ENCODE results near the gene COPG1. TPM values are rescaled to one million over a fixed set of nuclear protein-coding genes. Genes with fewer than 3 reads are reported as not detected.
"Not testable (repeated sequence)": the region's sequence is repeated elsewhere in the genome, so short reads cannot be mapped to it uniquely, and the experiment has no call there.

The COPG1 gene
- total RNA-seq, 1 donor from 2014 or later: 159 TPM

DNA sequence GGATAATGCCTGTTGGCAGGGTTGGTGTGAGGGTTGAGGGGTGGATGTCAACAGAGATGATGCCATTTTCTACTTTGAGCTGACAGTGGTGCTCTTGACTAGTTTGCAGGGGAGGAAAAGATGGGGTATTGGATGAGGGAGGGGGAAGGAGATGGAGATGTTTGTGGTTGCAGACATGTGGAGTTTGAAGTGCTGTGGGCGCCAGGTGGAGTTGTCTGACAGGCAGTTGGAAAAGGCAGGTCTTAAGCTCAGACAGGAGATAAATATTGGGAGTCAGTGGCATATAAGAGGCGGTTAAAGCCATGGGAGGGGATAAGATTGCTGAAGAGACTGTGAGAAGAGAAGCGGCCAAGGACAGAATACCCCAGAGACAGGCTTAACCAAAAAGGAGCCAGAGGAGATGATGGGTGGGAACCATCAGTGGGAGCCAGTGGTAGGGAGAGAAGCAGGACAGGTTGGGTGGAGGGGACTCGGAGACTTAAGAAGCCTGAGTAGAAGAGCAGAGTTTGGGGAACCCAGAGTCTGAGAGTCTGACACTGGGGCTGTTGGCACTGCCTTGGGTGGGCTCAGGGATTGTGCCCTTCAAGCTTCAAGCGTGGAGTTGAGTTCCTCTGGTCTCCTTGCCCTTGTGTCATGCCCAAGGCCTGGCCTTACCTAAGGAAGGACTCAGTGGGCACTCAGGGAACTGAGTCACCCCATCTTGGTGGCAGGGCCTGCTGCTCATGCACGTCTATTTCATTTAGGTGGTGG, 13.9 kb downstream of the COPG1 start:
- no peak for DNase-seq (ENCODE audit: low read depth)
- TF ChIP-seq, protein P1, sequence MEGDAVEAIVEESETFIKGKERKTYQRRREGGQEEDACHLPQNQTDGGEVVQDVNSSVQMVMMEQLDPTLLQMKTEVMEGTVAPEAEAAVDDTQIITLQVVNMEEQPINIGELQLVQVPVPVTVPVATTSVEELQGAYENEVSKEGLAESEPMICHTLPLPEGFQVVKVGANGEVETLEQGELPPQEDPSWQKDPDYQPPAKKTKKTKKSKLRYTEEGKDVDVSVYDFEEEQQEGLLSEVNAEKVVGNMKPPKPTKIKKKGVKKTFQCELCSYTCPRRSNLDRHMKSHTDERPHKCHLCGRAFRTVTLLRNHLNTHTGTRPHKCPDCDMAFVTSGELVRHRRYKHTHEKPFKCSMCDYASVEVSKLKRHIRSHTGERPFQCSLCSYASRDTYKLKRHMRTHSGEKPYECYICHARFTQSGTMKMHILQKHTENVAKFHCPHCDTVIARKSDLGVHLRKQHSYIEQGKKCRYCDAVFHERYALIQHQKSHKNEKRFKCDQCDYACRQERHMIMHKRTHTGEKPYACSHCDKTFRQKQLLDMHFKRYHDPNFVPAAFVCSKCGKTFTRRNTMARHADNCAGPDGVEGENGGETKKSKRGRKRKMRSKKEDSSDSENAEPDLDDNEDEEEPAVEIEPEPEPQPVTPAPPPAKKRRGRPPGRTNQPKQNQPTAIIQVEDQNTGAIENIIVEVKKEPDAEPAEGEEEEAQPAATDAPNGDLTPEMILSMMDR (IDR thresholded peaks at IDR 0.05; ENCODE audit: insufficient read depth, low read length, poor library complexity, severe bottlenecking): no peak
- no peaks in the 10 kb centered on the region for H3K27me3 ChIP-seq (ENCODE audit: control insufficient read depth, insufficient read depth, low read length)
- H3K36me3 ChIP-seq (ENCODE audit: control insufficient read depth, insufficient read depth, low read length): peaks cover 5% of the 10 kb centered on the region
- no peak overlapping the region for H3K4me3 ChIP-seq (ENCODE audit: low read depth, low read length)

GRCh38 chr3:129264994-129265393, 15.6 kb downstream of the COPG1 start:
- not testable (repeated sequence) for H3K4me3 ChIP-seq (ENCODE audit: low read depth, low read length); H3K27me3 ChIP-seq (ENCODE audit: control insufficient read depth, insufficient read depth, low read length); DNase-seq (ENCODE audit: low read depth); H3K36me3 ChIP-seq (ENCODE audit: control insufficient read depth, insufficient read depth, low read length)

DNA sequence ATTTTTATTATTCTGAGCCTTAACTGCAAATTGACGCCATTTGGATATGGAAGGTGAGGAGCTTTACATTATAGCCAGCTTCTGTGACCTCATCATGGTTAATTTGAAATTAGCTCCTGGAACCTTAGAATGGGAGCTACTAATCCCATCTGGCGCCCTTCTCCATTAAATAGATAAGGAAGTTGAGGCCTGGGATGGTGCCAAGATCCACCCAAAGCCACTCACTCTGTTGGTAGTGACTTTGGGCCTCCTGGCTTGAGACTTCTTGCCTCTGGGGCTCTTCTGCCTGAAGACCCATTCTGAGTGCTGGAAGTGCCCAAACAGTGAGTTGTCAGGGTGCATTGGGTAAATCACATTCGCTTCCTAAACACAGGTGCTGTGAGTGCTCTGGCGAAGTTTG, 17.2 kb downstream of the COPG1 start:
- no peak for DNase-seq (ENCODE audit: low read depth)
- Histone ChIP-seq H3K36me3 (ENCODE audit: control insufficient read depth, insufficient read depth, low read length) (peaks cover 1% of the 10 kb centered on the region), H3K4me3 (ENCODE audit: low read depth, low read length) (no peak overlapping the region), H3K27me3 (ENCODE audit: control insufficient read depth, insufficient read depth, low read length) (no peaks in the 10 kb centered on the region)
- TF ChIP-seq, protein P1 (IDR thresholded peaks at IDR 0.05; ENCODE audit: insufficient read depth, low read length, poor library complexity, severe bottlenecking): no peak

DNA sequence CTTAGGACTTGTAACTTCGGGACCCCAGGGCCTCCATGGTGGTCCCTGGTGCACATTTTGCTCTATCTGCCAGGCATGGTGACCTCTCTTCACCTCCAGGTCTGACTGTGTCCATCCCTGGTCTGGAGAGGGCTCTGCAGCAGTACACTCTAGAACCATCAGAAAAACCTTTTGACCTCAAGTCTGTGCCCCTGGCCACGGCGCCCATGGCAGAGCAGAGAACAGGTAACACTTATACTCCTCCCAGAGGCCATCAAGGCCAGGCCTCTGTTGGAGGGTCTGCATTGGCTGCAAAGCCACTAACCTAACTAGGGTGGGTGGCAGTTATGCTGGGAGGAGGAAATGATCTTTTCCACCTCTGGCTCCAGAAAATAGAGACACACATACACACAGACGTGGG, 19.0 kb downstream of the COPG1 start:
- TF ChIP-seq, protein P1 (IDR thresholded peaks at IDR 0.05; ENCODE audit: insufficient read depth, low read length, poor library complexity, severe bottlenecking): no peak
- no peaks in the 10 kb centered on the region for H3K36me3 ChIP-seq (ENCODE audit: control insufficient read depth, insufficient read depth, low read length)

DNA sequence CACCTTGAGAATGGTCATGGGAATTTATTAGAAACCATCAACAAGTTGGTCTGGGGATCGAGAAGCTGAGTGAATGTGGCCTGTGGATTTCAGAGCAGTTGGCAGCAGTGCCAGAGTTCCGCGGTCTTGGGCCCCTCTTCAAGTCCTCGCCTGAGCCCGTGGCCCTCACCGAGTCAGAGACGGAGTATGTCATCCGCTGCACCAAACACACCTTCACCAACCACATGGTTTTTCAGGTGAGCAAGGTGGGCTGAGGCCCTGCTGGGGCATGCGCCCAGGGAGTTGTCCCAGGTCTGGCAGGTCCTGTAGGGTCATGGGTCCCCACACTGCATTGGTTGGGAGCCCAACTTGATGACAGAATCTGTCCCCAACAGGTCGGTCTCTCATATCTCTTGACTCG, 22.3 kb downstream of the COPG1 start:
- Histone ChIP-seq H3K4me3 (ENCODE audit: low read depth, low read length) (no peak overlapping the region), H3K27me3 (ENCODE audit: control insufficient read depth, insufficient read depth, low read length) (no peaks in the 10 kb centered on the region), H3K36me3 (ENCODE audit: control insufficient read depth, insufficient read depth, low read length) (no peaks in the 10 kb centered on the region)
- TF ChIP-seq, protein P1 (IDR thresholded peaks at IDR 0.05; ENCODE audit: insufficient read depth, low read length, poor library complexity, severe bottlenecking): no peak
- no peak for DNase-seq (ENCODE audit: low read depth)

More for the DNA sequence above, 19.0 kb downstream of the COPG1 start:
- no peak for DNase-seq (ENCODE audit: low read depth)
- Histone ChIP-seq H3K4me3 (ENCODE audit: low read depth, low read length) (no peak overlapping the region), H3K27me3 (ENCODE audit: control insufficient read depth, insufficient read depth, low read length) (no peaks in the 10 kb centered on the region)

DNA sequence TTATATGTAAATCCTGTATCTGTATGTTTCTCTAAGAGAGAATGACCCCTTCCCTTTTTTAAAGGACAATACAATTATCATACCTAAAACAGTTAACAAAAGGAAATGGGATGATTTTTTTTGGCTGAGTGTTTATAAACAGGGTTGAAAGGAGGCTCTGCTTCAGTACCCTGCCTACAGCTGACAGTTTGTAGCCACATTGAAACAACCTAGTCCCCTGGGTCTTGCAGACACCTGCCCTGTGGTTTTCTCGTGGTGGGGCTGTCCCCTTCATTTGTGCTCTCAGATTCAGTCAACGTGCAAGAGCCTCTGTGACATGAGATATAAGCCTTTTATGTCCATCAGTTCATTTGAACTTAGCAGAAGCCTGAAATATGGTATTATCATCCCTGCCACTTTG, 27.0 kb downstream of the COPG1 start:
- DNase-seq (ENCODE audit: low read depth): no peak
- TF ChIP-seq, protein P1 (IDR thresholded peaks at IDR 0.05; ENCODE audit: insufficient read depth, low read length, poor library complexity, severe bottlenecking): no peak
- Histone ChIP-seq H3K36me3 (ENCODE audit: control insufficient read depth, insufficient read depth, low read length) (no peaks in the 10 kb centered on the region), H3K27me3 (ENCODE audit: control insufficient read depth, insufficient read depth, low read length) (no peaks in the 10 kb centered on the region), H3K4me3 (ENCODE audit: low read depth, low read length) (no peak overlapping the region)
